Mesenchymal stem cell (in vitro differentiated cells and primary cell): ENCODE measurements around the gene UFC1.
A peak's percentile ranks its signal among the peaks of the same experiment; 100 is the strongest.

Experiments
- DNase-seq: peaks from one replicate; pipeline ENCODE4 v3.0.0-alpha.2; 2013
- H2AFZ ChIP-seq: one replicate; pipeline ENCODE4 v1.6.1; 2013; ENCODE audit warnings: low read depth, mild to moderate bottlenecking, control low read depth, inconsistent platforms, low read length, moderate library complexity
- H2AK5ac ChIP-seq: 2 replicates; pipeline ENCODE4 v1.6.1; 2013; ENCODE audit warnings: low read length, moderate library complexity, mild to moderate bottlenecking, inconsistent platforms; ENCODE audit not compliant: severe bottlenecking
- H2BK120ac ChIP-seq: one replicate; pipeline ENCODE4 v1.6.1; 2013; ENCODE audit warnings: low read depth, mild to moderate bottlenecking, inconsistent platforms, low read length, moderate library complexity
- H2BK12ac ChIP-seq, 2 experiments: one replicate each; pipeline ENCODE4 v1.6.1; 2013; ENCODE audit warnings: inconsistent platforms in 2 of 2, low read length in 2 of 2, mild to moderate bottlenecking in 2 of 2, moderate library complexity in 2 of 2, control low read depth in 1 of 2
- H2BK15ac ChIP-seq: one replicate; pipeline ENCODE4 v1.6.1; 2013; ENCODE audit warnings: mild to moderate bottlenecking, low read depth, inconsistent platforms; ENCODE audit not compliant: poor library complexity, severe bottlenecking
- H2BK5ac ChIP-seq: 2 replicates; pipeline ENCODE4 v1.6.1; 2013; ENCODE audit warnings: low read depth, mild to moderate bottlenecking, low read length, control low read depth, inconsistent platforms; ENCODE audit not compliant: poor library complexity, severe bottlenecking
- H3K14ac ChIP-seq, 2 experiments: one replicate each; pipeline ENCODE4 v1.6.1; 2013; ENCODE audit warnings: inconsistent platforms in 2 of 2, low read length in 2 of 2, control low read depth in 1 of 2, mild to moderate bottlenecking in 1 of 2, moderate library complexity in 1 of 2
- H3K18ac ChIP-seq, 2 experiments: one replicate each; pipeline ENCODE4 v1.6.1; 2013; ENCODE audit warnings: inconsistent platforms in 2 of 2, low read length in 2 of 2, control low read depth in 1 of 2, low read depth in 1 of 2, mild to moderate bottlenecking in 1 of 2
- H3K23ac ChIP-seq, 2 experiments: one replicate each; pipeline ENCODE4 v1.6.1; 2013; ENCODE audit warnings: inconsistent platforms in 2 of 2, low read length in 2 of 2, mild to moderate bottlenecking in 2 of 2, moderate library complexity in 2 of 2, control low read depth in 1 of 2
- H3K27ac ChIP-seq: 2 replicates; pipeline ENCODE4 v1.5.1; 2013; ENCODE audit warnings: mild to moderate bottlenecking, moderate library complexity, low read length, control low read depth, inconsistent platforms; ENCODE audit not compliant: poor library complexity, severe bottlenecking
- H3K27me3 ChIP-seq, 2 experiments: 2 replicates each; pipeline versions ENCODE4 v1.6.1 to v1.7.0; 2013; ENCODE audit warnings: low read length in 2 of 2, mild to moderate bottlenecking in 2 of 2, moderate library complexity in 2 of 2, control low read depth in 1 of 2, inconsistent platforms in 1 of 2; ENCODE audit not compliant: control insufficient read depth in 1 of 2, insufficient read depth in 1 of 2
- H3K36me3 ChIP-seq, 2 experiments: 2 replicates each; pipeline versions ENCODE4 v1.6.1 to v1.7.0; 2013; ENCODE audit warnings: low read length in 2 of 2, control low read depth in 1 of 2, inconsistent platforms in 1 of 2, low read depth in 1 of 2, mild to moderate bottlenecking in 1 of 2; ENCODE audit not compliant: insufficient read depth in 2 of 2, control insufficient read depth in 1 of 2
- H3K4ac ChIP-seq, 2 experiments: one replicate each; pipeline ENCODE4 v1.6.1; 2013; ENCODE audit warnings: inconsistent platforms in 2 of 2, low read length in 2 of 2, mild to moderate bottlenecking in 2 of 2, moderate library complexity in 2 of 2, control low read depth in 1 of 2, low read depth in 1 of 2
- H3K4me1 ChIP-seq: 2 replicates; pipeline ENCODE4 v1.6.1; 2013; ENCODE audit warnings: low read depth, low read length, control low read depth; ENCODE audit not compliant: control insufficient read depth, insufficient read depth
- H3K4me2 ChIP-seq: 2 replicates; pipeline ENCODE4 v1.6.1; 2013; ENCODE audit warnings: low read length, mild to moderate bottlenecking, inconsistent platforms; ENCODE audit not compliant: poor library complexity, severe bottlenecking
- H3K4me3 ChIP-seq, 2 experiments: 2 replicates each; pipeline versions ENCODE4 v1.5.1 to v1.7.0; 2013; ENCODE audit warnings: low read length in 2 of 2, mild to moderate bottlenecking in 2 of 2, control low read depth in 1 of 2, low read depth in 1 of 2; ENCODE audit not compliant: insufficient read depth in 1 of 2
- H3K79me1 ChIP-seq: replicated peaks from 2 replicates; pipeline ENCODE4 v1.6.1; 2013; ENCODE audit warnings: mild to moderate bottlenecking, control low read depth, low read length, inconsistent platforms; ENCODE audit not compliant: poor library complexity, severe bottlenecking
- H3K9ac ChIP-seq: 2 replicates; pipeline ENCODE4 v1.7.0; 2013; ENCODE audit warnings: mild to moderate bottlenecking, low read length, moderate library complexity
- H3K9me3 ChIP-seq: 2 replicates; pipeline ENCODE4 v1.7.0; 2013; ENCODE audit warnings: mild to moderate bottlenecking, low read length; ENCODE audit not compliant: control insufficient read depth
- H4K8ac ChIP-seq: one replicate; pipeline ENCODE4 v1.6.1; 2013; ENCODE audit warnings: inconsistent platforms, mild to moderate bottlenecking, low read length, moderate library complexity
- H4K91ac ChIP-seq: one replicate; pipeline ENCODE4 v1.6.1; 2013; ENCODE audit warnings: mild to moderate bottlenecking, low read length, inconsistent platforms
- WGBS: methylation state at CpG from one replicate; pipeline ENCODE4 v1.1.7; 2013; ENCODE audit warnings: mixed read lengths; 5-methylcytosine and 5-hydroxymethylcytosine counted together

The UFC1 gene

DNA sequence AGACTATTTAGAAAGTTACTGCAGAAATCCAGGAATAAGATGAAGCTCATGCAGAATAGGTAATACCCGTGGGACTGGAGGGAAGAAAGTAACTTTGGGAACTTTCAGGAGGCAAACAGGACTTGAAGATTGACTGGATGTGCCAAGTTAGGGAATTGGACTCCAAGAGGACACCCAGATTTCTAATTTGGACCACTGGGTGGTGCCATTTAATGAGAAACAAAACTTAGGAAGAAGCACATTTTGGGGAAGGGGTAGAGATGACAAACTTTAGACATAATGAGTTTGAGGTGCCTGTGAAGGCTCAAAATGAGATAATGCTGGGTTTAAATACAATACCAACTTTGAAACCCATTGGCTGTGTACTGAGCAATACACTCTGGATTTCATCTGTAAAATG is 26.9 kb downstream of the UFC1 start:
- 64% methylated on average over 1 of the region's 1 CpG for WGBS
- Histone ChIP-seq H3K4me3 (no peak overlapping the region), H2BK5ac (no peak overlapping the region), H2AK5ac (no peak overlapping the region), H3K9me3 (no peaks in the 10 kb centered on the region), H3K18ac (no peak overlapping the region), H2BK120ac (no peak overlapping the region), H4K91ac (no peak overlapping the region), H2BK12ac (no peak overlapping the region), H2BK15ac (no peak overlapping the region), H3K23ac (no peak overlapping the region), H3K9ac (no peak overlapping the region), H3K4ac (no peak overlapping the region), H3K14ac (no peak overlapping the region), H3K27me3 (no peaks in the 10 kb centered on the region), H3K79me1 (peaks cover 8% of the 10 kb centered on the region), H3K36me3 (peaks cover 5% of the 10 kb centered on the region in 2 experiments), H4K8ac (no peak overlapping the region), H2AFZ (no peak overlapping the region), H3K27ac (no peak overlapping the region), H3K4me2 (no peak overlapping the region), H3K4me1 (peaks cover 16% of the 10 kb centered on the region)
- DNase-seq: no peak

DNA sequence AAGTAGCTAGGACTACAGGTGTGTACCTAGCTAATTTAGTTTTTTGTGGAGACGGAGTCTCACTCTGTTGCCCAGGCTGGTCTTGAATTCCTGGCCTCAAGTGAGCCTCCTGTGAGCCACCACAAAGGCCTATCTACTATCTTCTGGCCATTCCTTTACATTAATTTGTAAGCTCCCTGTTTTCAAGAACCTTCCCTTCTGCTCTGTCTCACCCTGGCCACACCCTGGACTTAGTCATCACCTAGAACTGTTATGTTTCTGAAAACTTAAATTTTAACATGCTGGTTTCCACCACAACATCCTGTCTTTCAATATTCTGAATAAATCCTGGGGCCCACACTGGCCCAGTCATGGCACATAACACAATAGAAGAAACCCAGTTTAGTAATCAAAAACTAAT is 28.4 kb downstream of the UFC1 start:
- 94% methylated on average over 1 of the region's 1 CpG for WGBS
- H2BK120ac ChIP-seq: no peak overlapping the region
- no peaks in the 10 kb centered on the region for H3K9me3 ChIP-seq
- H3K18ac ChIP-seq: no peak overlapping the region
- no peak overlapping the region for H4K8ac ChIP-seq
- no peak overlapping the region for H3K4me3 ChIP-seq
- H3K79me1 ChIP-seq: no peaks in the 10 kb centered on the region
- no peak overlapping the region for H2BK5ac ChIP-seq
- H3K27ac ChIP-seq: no peak overlapping the region
- H3K14ac ChIP-seq: no peak overlapping the region
- H3K23ac ChIP-seq: no peak overlapping the region
- H3K4me2 ChIP-seq: no peak overlapping the region
- H2BK15ac ChIP-seq: no peak overlapping the region
- H4K91ac ChIP-seq: no peak overlapping the region
- H3K27me3 ChIP-seq: no peaks in the 10 kb centered on the region
- H2AK5ac ChIP-seq: no peak overlapping the region
- no peak overlapping the region for H2AFZ ChIP-seq
- H2BK12ac ChIP-seq: no peak overlapping the region
- no peaks in the 10 kb centered on the region for H3K36me3 ChIP-seq
- DNase-seq: no peak
- peaks cover 5% of the 10 kb centered on the region for H3K4me1 ChIP-seq
- H3K4ac ChIP-seq: no peak overlapping the region
- H3K9ac ChIP-seq: peak overlapping the region; percentile 43

DNA sequence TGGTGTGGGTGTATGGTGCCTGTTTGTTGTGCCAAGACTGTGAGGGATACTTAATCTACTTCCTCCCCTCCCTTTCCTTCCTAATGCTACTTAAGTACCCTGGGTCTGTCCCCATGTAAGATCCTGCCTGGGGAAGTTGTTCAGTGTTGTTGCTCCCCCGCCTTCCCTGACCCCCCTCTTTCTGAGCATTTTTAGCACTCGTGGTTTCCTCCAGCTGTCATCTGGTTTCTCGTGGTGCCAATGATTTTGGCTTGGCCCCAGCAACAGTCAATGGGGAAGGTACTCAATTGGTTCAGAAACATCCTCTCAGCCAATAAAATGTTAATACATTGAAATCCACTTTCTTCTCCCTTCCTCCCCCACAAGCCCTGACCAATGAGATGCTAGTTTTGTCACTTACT is 31.5 kb downstream of the UFC1 start:
- DNase-seq: peak; percentile 88
- H3K4me1 ChIP-seq: peaks cover 2% of the 10 kb centered on the region
- H3K27me3 ChIP-seq: no peaks in the 10 kb centered on the region
- H3K23ac ChIP-seq: no peak overlapping the region
- no peak overlapping the region for H3K4ac ChIP-seq
- H3K9me3 ChIP-seq: no peaks in the 10 kb centered on the region
- H3K4me3 ChIP-seq: no peak overlapping the region
- H2BK12ac ChIP-seq: no peak overlapping the region
- H3K27ac ChIP-seq: no peak overlapping the region
- H3K36me3 ChIP-seq: no peaks in the 10 kb centered on the region
- peak overlapping the region; percentile 42 for H3K9ac ChIP-seq
- no peaks in the 10 kb centered on the region for H3K79me1 ChIP-seq
- no peak overlapping the region for H4K91ac ChIP-seq
- peak overlapping the region; percentile 63 for H4K8ac ChIP-seq
- H2BK120ac ChIP-seq: no peak overlapping the region
- H3K4me2 ChIP-seq: no peak overlapping the region
- 19% methylated on average over 3 of the region's 3 CpGs for WGBS
- no peak overlapping the region for H3K14ac ChIP-seq
- no peak overlapping the region for H3K18ac ChIP-seq
- no peak overlapping the region for H2AFZ ChIP-seq
- H2BK5ac ChIP-seq: no peak overlapping the region
- no peak overlapping the region for H2AK5ac ChIP-seq
- H2BK15ac ChIP-seq: no peak overlapping the region

DNA sequence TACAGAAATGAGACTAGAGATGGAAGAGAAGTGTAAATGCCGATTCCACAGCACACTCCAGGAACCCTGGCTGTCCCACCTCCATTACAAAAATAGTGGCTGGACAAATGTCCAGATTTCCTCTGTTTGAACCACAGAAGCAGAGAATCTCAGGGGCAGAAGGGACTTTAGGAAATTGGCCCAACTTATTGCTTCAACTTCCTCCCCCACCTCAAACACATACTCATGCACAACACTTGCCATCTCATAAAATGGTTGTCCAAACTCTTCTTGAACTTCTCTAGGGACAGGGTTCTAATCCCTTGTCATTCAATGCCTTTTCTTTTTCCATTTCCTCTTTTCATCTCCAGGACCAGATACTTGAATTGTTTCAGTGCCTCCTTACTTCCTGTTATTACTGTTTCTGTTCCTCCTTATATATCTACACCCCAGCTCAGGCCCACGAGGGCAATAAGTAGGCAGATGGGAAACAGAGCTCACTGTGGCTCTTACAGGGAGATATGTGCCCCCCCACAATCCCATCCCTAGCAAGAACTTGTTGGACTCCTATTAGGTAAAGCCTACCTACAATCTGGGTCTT is 32.0 kb downstream of the UFC1 start:
- Histone ChIP-seq H2AK5ac (no peak overlapping the region), H3K9ac (peak overlapping the region; percentile 42), H3K4me1 (peaks cover 2% of the 10 kb centered on the region), H4K8ac (peak overlapping the region; percentile 15), H3K36me3 (peaks cover 0 to 4% of the 10 kb centered on the region in 2 experiments), H3K18ac (peak overlapping the region in 1 of 2 experiments; percentile 48), H2BK15ac (no peak overlapping the region), H3K14ac (no peak overlapping the region), H3K4ac (peak overlapping the region in 1 of 2 experiments; percentile 60), H3K4me2 (no peak overlapping the region), H3K79me1 (no peaks in the 10 kb centered on the region), H3K4me3 (no peak overlapping the region), H3K27me3 (no peaks in the 10 kb centered on the region), H3K23ac (no peak overlapping the region), H2BK5ac (no peak overlapping the region), H2BK120ac (no peak overlapping the region), H2AFZ (peak overlapping the region; percentile 29), H2BK12ac (peak overlapping the region in 1 of 2 experiments; percentile 91), H3K27ac (no peak overlapping the region), H3K9me3 (no peaks in the 10 kb centered on the region), H4K91ac (no peak overlapping the region)
- WGBS: 76% methylated on average over 2 of the region's 2 CpGs
- no peak for DNase-seq
